Neural cell (in vitro differentiated cells): ENCODE measurements around the gene NRDC.

Experiments used
- EP300 ChIP-seq: fragments of 450-650 bp; conservative IDR thresholded peaks from 2 replicates; pipeline ENCODE4 v1.6.1; 2014; ENCODE audit warnings: antibody characterized with exemption, mild to moderate bottlenecking, moderate library complexity; ENCODE audit not compliant: poor library complexity, severe bottlenecking
- EZH2 ChIP-seq: fragments of 200-600, 300-800 bp; shearing (Covaris generic), sonication (generic); IDR thresholded peaks from 2 replicates; pipeline ENCODE4 v1.6.1; 2014; ENCODE audit warnings: antibody characterized with exemption, low read length, borderline replicate concordance, mild to moderate bottlenecking; ENCODE audit not compliant: insufficient read depth, poor library complexity, severe bottlenecking
- POLR2AphosphoS5 ChIP-seq: IDR thresholded peaks from 2 replicates; pipeline ENCODE4 v1.6.1; 2012
- RAD21 ChIP-seq: fragments of 450-650 bp; conservative IDR thresholded peaks from 2 replicates; pipeline ENCODE4 v1.6.1; 2014; ENCODE audit warnings: antibody characterized with exemption, mild to moderate bottlenecking, moderate library complexity
- TAF1 ChIP-seq: IDR thresholded peaks from 2 replicates; pipeline ENCODE4 v1.6.1; 2012; ENCODE audit warnings: low read depth
- TF ChIP-seq, protein P1 (sequence below): fragments of 450-650 bp; IDR thresholded peaks from 2 replicates; pipeline ENCODE4 v1.5.1; 2014; ENCODE audit warnings: antibody characterized with exemption, mild to moderate bottlenecking, moderate library complexity; ENCODE audit not compliant: poor library complexity, severe bottlenecking

DNA sequence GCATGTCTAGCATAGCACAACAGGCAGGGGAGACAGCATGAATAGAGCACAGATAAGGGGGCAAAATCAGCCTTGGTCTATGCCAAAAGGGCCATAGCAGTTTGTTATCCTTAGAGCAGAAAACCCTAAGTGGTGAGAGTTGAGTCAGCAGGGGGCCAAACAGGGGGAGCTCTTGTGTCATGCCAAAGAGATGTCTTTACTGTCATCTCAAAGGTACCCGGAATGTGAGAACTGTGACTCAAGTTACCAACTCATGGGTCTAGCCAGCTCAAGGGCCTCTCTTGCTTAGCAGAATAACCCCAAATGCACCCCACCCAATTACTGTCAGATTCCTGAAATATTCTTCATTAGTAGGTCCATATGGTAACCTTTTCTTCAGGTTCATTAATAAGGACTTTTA is 45.9 kb upstream of the NRDC start:
- TF ChIP-seq, protein P1, sequence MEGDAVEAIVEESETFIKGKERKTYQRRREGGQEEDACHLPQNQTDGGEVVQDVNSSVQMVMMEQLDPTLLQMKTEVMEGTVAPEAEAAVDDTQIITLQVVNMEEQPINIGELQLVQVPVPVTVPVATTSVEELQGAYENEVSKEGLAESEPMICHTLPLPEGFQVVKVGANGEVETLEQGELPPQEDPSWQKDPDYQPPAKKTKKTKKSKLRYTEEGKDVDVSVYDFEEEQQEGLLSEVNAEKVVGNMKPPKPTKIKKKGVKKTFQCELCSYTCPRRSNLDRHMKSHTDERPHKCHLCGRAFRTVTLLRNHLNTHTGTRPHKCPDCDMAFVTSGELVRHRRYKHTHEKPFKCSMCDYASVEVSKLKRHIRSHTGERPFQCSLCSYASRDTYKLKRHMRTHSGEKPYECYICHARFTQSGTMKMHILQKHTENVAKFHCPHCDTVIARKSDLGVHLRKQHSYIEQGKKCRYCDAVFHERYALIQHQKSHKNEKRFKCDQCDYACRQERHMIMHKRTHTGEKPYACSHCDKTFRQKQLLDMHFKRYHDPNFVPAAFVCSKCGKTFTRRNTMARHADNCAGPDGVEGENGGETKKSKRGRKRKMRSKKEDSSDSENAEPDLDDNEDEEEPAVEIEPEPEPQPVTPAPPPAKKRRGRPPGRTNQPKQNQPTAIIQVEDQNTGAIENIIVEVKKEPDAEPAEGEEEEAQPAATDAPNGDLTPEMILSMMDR: no peak
- no peak for TF ChIP-seq POLR2AphosphoS5
- no peak for TF ChIP-seq TAF1
- no peak for TF ChIP-seq EP300
- TF ChIP-seq EZH2: no peak
- no peak for TF ChIP-seq RAD21
